NT2/D1 (cell line): ENCODE data around the gene HCRTR1.

Source experiments
- DNase-seq: peaks from one replicate; pipeline ENCODE4 v3.0.0-alpha.2; 2011; ENCODE audit warnings: low read depth, low spot score
- H3K27me3 ChIP-seq: 2 replicates; pipeline ENCODE4 v1.6.0; 2011; ENCODE audit warnings: mild to moderate bottlenecking; ENCODE audit not compliant: insufficient read length, insufficient read depth
- H3K36me3 ChIP-seq: 2 replicates; pipeline ENCODE4 v1.6.1; 2011; ENCODE audit warnings: mild to moderate bottlenecking, low read length, mixed read lengths; ENCODE audit not compliant: insufficient read depth, insufficient read length
- H3K4me1 ChIP-seq: 2 replicates; pipeline ENCODE4 v1.5.1; 2011; ENCODE audit not compliant: insufficient read depth, insufficient read length
- H3K4me3 ChIP-seq: 2 replicates; pipeline ENCODE4 v1.5.1; 2011; ENCODE audit warnings: low read depth; ENCODE audit not compliant: insufficient read length
- H3K9ac ChIP-seq: 2 replicates; pipeline ENCODE4 v1.6.0; 2011; ENCODE audit warnings: low read depth; ENCODE audit not compliant: insufficient read length
- H3K9me3 ChIP-seq: 2 replicates; pipeline ENCODE4 v1.5.1; 2011; ENCODE audit warnings: mild to moderate bottlenecking, low read length; ENCODE audit not compliant: insufficient read depth
- SUZ12 ChIP-seq: IDR thresholded peaks from 2 replicates; pipeline ENCODE4 v1.6.1; 2011; ENCODE audit not compliant: insufficient read length, insufficient read depth; ENCODE audit errors: extremely low read depth
- YY1 ChIP-seq: IDR thresholded peaks from 2 replicates; pipeline ENCODE4 v1.6.1; 2011; ENCODE audit not compliant: insufficient read length, insufficient read depth
- ZNF274 ChIP-seq: IDR thresholded peaks from 2 replicates; pipeline ENCODE4 v1.6.1; 2011; ENCODE audit warnings: mild to moderate bottlenecking, low read depth, low read length

The HCRTR1 gene

GRCh38 chr1:31626223-31627207, 9.0 kb downstream of the HCRTR1 start:
- H3K36me3 ChIP-seq = peaks cover 57% of the 10 kb centered on the region
- no peak for DNase-seq

DNA sequence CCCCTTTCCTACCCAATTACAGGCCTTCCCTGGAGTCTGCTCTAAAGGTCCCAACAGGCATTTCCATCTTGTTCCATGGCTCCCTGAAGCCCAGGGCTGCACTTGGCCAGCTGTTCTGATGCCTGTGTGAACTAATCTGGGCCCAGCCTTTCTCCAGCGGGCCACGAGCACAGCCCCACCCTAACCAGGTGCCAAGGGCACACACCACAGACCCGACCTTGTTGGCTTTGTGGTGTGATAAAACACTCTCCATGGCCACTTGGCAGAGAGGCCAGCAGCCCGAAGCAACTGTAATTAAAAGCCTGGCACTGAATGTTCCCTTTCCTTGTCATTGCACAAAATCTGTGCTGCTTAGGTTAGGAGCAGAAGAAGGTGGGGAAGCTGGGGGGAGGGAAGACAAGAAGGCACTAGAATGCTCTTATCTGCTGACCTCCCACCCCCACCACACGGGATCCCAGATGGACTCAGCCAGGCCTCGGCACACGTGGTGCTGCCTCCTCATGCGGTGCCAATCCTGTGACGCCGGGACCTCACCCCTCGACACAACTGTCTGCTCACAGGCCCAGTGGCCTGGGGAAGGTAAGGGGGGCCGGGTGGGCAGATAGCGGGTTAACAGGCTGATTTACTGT, 9.9 kb downstream of the HCRTR1 start:
- DNase-seq = no peak
- H3K9me3 ChIP-seq = no peaks in the 10 kb centered on the region
- peaks cover 66% of the 10 kb centered on the region for H3K36me3 ChIP-seq

More at GRCh38 chr1:31626223-31627207, 9.0 kb downstream of the HCRTR1 start:
- H3K4me3 ChIP-seq = no peak overlapping the region
- no peak for TF ChIP-seq YY1
- TF ChIP-seq SUZ12 = no peak
- TF ChIP-seq ZNF274 = no peak
- peak overlapping the region; percentile 61 for H3K9ac ChIP-seq
- peaks cover 43% of the 10 kb centered on the region for H3K4me1 ChIP-seq
- H3K27me3 ChIP-seq = no peaks in the 10 kb centered on the region
- H3K9me3 ChIP-seq = no peaks in the 10 kb centered on the region

GRCh38 chr1:31627930-31628559, 10.6 kb downstream of the HCRTR1 start:
- H3K4me1 ChIP-seq = peaks cover 52% of the 10 kb centered on the region
- no peaks in the 10 kb centered on the region for H3K9me3 ChIP-seq
- no peak for TF ChIP-seq SUZ12
- TF ChIP-seq ZNF274 = no peak
- TF ChIP-seq YY1 = no peak
- DNase-seq = no peak
- no peak overlapping the region for H3K4me3 ChIP-seq
- peaks cover 72% of the 10 kb centered on the region for H3K36me3 ChIP-seq
- peak overlapping the region; percentile 14 for H3K9ac ChIP-seq
- H3K27me3 ChIP-seq = no peaks in the 10 kb centered on the region

More for the DNA sequence above, 9.9 kb downstream of the HCRTR1 start:
- H3K4me1 ChIP-seq = peaks cover 52% of the 10 kb centered on the region
- H3K9ac ChIP-seq = peak overlapping the region; percentile 14
- no peak overlapping the region for H3K4me3 ChIP-seq
- no peaks in the 10 kb centered on the region for H3K27me3 ChIP-seq
- TF ChIP-seq ZNF274 = no peak
- TF ChIP-seq SUZ12 = no peak
- TF ChIP-seq YY1 = no peak

DNA sequence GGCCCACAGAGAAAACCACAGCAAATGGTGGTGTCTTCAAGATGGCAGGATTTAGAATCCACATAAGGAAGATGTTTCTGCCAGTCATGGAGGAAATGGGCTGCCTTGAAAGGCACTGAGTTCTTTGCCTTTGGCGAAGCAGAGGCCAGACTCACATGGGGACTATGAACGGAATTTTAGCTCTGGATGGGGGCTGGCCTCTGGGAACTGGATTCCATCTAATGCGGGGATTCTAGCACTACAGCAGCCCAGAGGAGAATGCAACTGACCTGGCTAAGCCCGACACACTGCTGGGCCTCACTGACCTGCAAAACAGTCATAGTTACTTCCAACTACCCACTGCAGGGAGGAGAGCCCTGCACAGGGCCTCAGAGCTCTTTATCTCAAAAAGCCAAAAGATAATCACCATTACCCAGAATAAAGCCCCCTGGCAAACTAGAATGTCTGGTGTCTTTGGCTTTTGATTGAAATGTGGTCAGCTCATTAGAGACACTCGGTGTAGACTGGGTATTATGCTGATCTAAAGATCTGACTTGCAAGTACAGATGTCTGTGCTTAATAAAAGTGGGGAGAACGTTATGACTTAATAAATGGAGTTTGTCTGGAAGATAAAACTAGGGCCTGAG, 11.6 kb downstream of the HCRTR1 start:
- no peak overlapping the region for H3K9ac ChIP-seq
- H3K27me3 ChIP-seq = no peaks in the 10 kb centered on the region
- H3K4me1 ChIP-seq = peaks cover 52% of the 10 kb centered on the region
- no peak for TF ChIP-seq ZNF274
- no peak for TF ChIP-seq YY1
- no peak for TF ChIP-seq SUZ12
- DNase-seq = no peak
- peaks cover 79% of the 10 kb centered on the region for H3K36me3 ChIP-seq
- no peak overlapping the region for H3K4me3 ChIP-seq
- H3K9me3 ChIP-seq = no peaks in the 10 kb centered on the region

DNA sequence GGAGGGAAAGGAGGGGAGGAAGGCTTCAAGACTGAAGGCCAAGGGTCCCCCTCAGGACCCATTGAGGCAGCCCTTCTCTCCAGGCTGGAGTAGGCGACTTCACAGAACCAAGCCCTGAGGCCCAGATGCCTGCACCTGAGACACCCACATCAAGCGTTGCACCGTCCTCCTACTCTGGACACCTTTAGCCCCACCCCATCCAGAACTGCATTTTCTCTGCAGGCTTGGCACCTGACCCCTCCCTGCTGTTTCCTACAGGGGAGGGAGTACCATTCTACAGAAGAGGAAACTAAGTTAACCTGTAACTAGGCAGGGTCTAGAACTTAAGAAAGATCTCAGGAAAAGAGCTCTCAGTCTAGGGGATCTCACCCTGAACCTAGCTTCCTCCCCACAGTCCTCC, 15.2 kb downstream of the HCRTR1 start:
- Histone ChIP-seq H3K4me1 (peaks cover 25% of the 10 kb centered on the region), H3K4me3 (no peak overlapping the region), H3K9me3 (no peaks in the 10 kb centered on the region), H3K9ac (no peak overlapping the region), H3K36me3 (peaks cover 80% of the 10 kb centered on the region), H3K27me3 (no peaks in the 10 kb centered on the region)
- no peak for DNase-seq
- TF ChIP-seq YY1 (no peak), ZNF274 (no peak), SUZ12 (no peak)

DNA sequence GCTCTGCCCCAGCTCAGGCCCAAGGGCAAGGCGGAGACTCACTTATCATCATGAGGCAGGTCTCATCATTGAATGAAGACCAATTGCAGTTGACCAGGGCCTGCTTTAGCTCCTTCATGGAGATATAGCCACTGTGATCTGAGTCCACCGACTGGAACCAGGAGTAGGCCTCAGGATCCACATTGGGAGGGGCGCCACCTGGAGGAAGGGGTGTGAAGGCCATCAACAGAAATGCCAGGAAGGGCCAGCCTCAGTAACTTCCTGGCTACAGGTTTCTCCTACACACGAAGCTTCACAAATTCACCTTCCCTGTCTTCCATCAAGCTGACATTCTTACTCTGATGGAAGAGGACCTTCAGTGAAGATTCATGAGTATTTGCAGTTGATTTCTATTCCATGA, 15.6 kb downstream of the HCRTR1 start:
- H3K9ac ChIP-seq = no peak overlapping the region
- no peak for TF ChIP-seq SUZ12
- TF ChIP-seq YY1 = no peak
- TF ChIP-seq ZNF274 = no peak
- H3K9me3 ChIP-seq = no peaks in the 10 kb centered on the region
- H3K27me3 ChIP-seq = no peaks in the 10 kb centered on the region
- DNase-seq = no peak
- no peak overlapping the region for H3K4me3 ChIP-seq
- H3K4me1 ChIP-seq = peaks cover 20% of the 10 kb centered on the region
- H3K36me3 ChIP-seq = peaks cover 79% of the 10 kb centered on the region
